Measurements from ENCODE around the gene GSTCD. TPM values are rescaled to one million over a fixed set of nuclear protein-coding genes. Genes with fewer than 3 reads are reported as not detected.

GSTCD gene
- polyA plus RNA-seq, 1 experiment: 12.1 TPM

- H3K27me3 ChIP-seq (ENCODE audit: control insufficient read depth, insufficient read depth, low read length): no peaks in the 10 kb centered on the region
- CTCF ChIA-PET: interaction anchor here (0.7 to 2.2 kb wide), 2 partner anchors 10 to 146 kb away, joined by 3 to 8 read pairs; no protein-coding TSS in a partner anchor
These were observed 41.9 kb upstream of the GSTCD start for GRCh38 chr4:105666693-105667092.

GRCh38 chr4:105670684-105671083, 37.9 kb upstream of the GSTCD start:
- Histone ChIP-seq H3K4me3 (ENCODE audit: low read depth, low read length) (no peak overlapping the region), H3K27ac (ENCODE audit: low read depth, low read length) (no peak overlapping the region), H3K27me3 (ENCODE audit: control insufficient read depth, insufficient read depth, low read length) (no peaks in the 10 kb centered on the region), H3K9me3 (ENCODE audit: control insufficient read depth, insufficient read depth, low read length) (no peaks in the 10 kb centered on the region)
- ChIA-PET CTCF (no interaction called here), POLR2A (no interaction called here)
- no peak for DNase-seq (ENCODE audit: low read depth, low spot score)
- TF ChIP-seq, protein P1, sequence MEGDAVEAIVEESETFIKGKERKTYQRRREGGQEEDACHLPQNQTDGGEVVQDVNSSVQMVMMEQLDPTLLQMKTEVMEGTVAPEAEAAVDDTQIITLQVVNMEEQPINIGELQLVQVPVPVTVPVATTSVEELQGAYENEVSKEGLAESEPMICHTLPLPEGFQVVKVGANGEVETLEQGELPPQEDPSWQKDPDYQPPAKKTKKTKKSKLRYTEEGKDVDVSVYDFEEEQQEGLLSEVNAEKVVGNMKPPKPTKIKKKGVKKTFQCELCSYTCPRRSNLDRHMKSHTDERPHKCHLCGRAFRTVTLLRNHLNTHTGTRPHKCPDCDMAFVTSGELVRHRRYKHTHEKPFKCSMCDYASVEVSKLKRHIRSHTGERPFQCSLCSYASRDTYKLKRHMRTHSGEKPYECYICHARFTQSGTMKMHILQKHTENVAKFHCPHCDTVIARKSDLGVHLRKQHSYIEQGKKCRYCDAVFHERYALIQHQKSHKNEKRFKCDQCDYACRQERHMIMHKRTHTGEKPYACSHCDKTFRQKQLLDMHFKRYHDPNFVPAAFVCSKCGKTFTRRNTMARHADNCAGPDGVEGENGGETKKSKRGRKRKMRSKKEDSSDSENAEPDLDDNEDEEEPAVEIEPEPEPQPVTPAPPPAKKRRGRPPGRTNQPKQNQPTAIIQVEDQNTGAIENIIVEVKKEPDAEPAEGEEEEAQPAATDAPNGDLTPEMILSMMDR (IDR thresholded peaks at IDR 0.05; ENCODE audit: low read depth, low read length): no peak

More at GRCh38 chr4:105666693-105667092, 41.9 kb upstream of the GSTCD start:
- H3K9me3 ChIP-seq (ENCODE audit: control insufficient read depth, insufficient read depth, low read length): no peaks in the 10 kb centered on the region
- DNase-seq (ENCODE audit: low read depth, low spot score): no peak
- POLR2A ChIA-PET: no interaction called here
- no peak overlapping the region for H3K27ac ChIP-seq (ENCODE audit: low read depth, low read length)
- H3K4me3 ChIP-seq (ENCODE audit: low read depth, low read length): no peak overlapping the region
- TF ChIP-seq, protein P1 (IDR thresholded peaks at IDR 0.05; ENCODE audit: low read depth, low read length): no peak

DNA sequence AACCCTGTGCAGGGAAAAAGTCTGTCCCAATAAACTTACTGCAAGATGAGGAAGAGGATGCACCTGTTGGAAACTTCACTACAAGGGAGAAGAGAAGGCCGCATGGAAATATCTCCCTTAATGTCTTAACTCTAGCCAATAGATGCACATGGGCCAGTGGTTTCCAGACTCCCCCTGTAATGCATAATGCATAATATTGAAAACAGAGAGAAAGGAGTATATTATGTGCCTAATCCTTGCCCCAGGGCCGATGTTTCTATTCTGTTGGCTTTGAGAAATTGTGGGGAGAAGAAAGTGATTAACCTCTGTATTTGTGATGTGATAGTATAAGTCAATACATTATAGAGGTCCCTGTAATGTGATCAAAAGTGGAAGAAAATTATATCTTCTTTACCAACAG, 37.3 kb upstream of the GSTCD start:
- CTCF ChIA-PET: no interaction called here
- Histone ChIP-seq H3K9me3 (ENCODE audit: control insufficient read depth, insufficient read depth, low read length) (no peaks in the 10 kb centered on the region), H3K4me3 (ENCODE audit: low read depth, low read length) (no peak overlapping the region), H3K27me3 (ENCODE audit: control insufficient read depth, insufficient read depth, low read length) (no peaks in the 10 kb centered on the region), H3K27ac (ENCODE audit: low read depth, low read length) (no peak overlapping the region)
- POLR2A ChIA-PET: no interaction called here
- no peak for DNase-seq (ENCODE audit: low read depth, low spot score)
- TF ChIP-seq, protein P1 (IDR thresholded peaks at IDR 0.05; ENCODE audit: low read depth, low read length): no peak

GRCh38 chr4:105674011-105674410, 34.6 kb upstream of the GSTCD start:
- TF ChIP-seq, protein P1 (IDR thresholded peaks at IDR 0.05; ENCODE audit: low read depth, low read length): no peak
- POLR2A ChIA-PET: no interaction called here
- no peak overlapping the region for H3K4me3 ChIP-seq (ENCODE audit: low read depth, low read length)
- CTCF ChIA-PET: no interaction called here
- H3K27ac ChIP-seq (ENCODE audit: low read depth, low read length): no peak overlapping the region
- H3K27me3 ChIP-seq (ENCODE audit: control insufficient read depth, insufficient read depth, low read length): no peaks in the 10 kb centered on the region
- no peak for DNase-seq (ENCODE audit: low read depth, low spot score)
- H3K9me3 ChIP-seq (ENCODE audit: control insufficient read depth, insufficient read depth, low read length): no peaks in the 10 kb centered on the region

GRCh38 chr4:105677709-105678108, 30.9 kb upstream of the GSTCD start:
- ChIA-PET POLR2A (no interaction called here), CTCF (no interaction called here)
- Histone ChIP-seq H3K4me3 (ENCODE audit: low read depth, low read length) (no peak overlapping the region), H3K27me3 (ENCODE audit: control insufficient read depth, insufficient read depth, low read length) (no peaks in the 10 kb centered on the region), H3K9me3 (ENCODE audit: control insufficient read depth, insufficient read depth, low read length) (no peaks in the 10 kb centered on the region), H3K27ac (ENCODE audit: low read depth, low read length) (no peak overlapping the region)
- DNase-seq (ENCODE audit: low read depth, low spot score): no peak
- TF ChIP-seq, protein P1 (IDR thresholded peaks at IDR 0.05; ENCODE audit: low read depth, low read length): no peak
